Kidney (tissue), 22 donors: ENCODE data around the gene CXorf51B. TPM values are rescaled to one million over a fixed set of nuclear protein-coding genes. Genes with fewer than 3 reads are reported as not detected.
"Not testable (repeated sequence)": the region's sequence is repeated elsewhere in the genome, so short reads cannot be mapped to it uniquely, and the experiment has no call there.

Source experiments
- DNase-seq, 5 donors: peaks; one replicate each; pipeline ENCODE4 v3.0.0-alpha.2; 2013 to 2020
- FAIRE-seq: peaks from 2 replicates; lab custom pipeline; 2012; peaks lifted over from hg19 to GRCh38; lab: Jason Lieb, UNC
- H3K27ac ChIP-seq, 2 donors: one replicate each; pipeline ENCODE4 v1.7.0; 2013; ENCODE audit warnings: low read depth in 2 of 2, low read length in 2 of 2, inconsistent platforms in 1 of 2
- H3K27me3 ChIP-seq: one replicate; pipeline ENCODE4 v1.7.1; 2013; ENCODE audit warnings: low read length, inconsistent platforms; ENCODE audit not compliant: control insufficient read depth, insufficient read depth
- H3K36me3 ChIP-seq, 3 donors: one replicate each; pipeline versions ENCODE4 v1.7.0 to v1.7.1; 2013; ENCODE audit warnings: low read length in 3 of 3, control low read depth in 1 of 3, inconsistent platforms in 1 of 3; ENCODE audit not compliant: insufficient read depth in 3 of 3, control insufficient read depth in 2 of 3
- H3K4me1 ChIP-seq, 3 donors: one replicate each; pipeline versions ENCODE4 v1.7.0 to v1.7.1; 2013; ENCODE audit warnings: low read length in 3 of 3, inconsistent platforms in 1 of 3, low read depth in 1 of 3; ENCODE audit not compliant: control insufficient read depth in 2 of 3, insufficient read depth in 2 of 3
- H3K4me3 ChIP-seq, 3 donors: one replicate each; pipeline versions ENCODE4 v1.7.0 to v1.8.1; 2013; ENCODE audit warnings: low read length in 3 of 3, control low read depth in 1 of 3, inconsistent platforms in 1 of 3
- H3K9ac ChIP-seq, 3 donors: one replicate each; pipeline versions ENCODE4 v1.7.0 to v1.7.1; 2013; ENCODE audit warnings: low read length in 3 of 3, control low read depth in 1 of 3, inconsistent platforms in 1 of 3
- H3K9me3 ChIP-seq, 3 donors: one replicate each; pipeline versions ENCODE4 v1.7.0 to v1.7.1; 2013; ENCODE audit warnings: low read length in 3 of 3, control low read depth in 1 of 3, inconsistent platforms in 1 of 3; ENCODE audit not compliant: control insufficient read depth in 2 of 3, insufficient read depth in 1 of 3
- CTCF ChIP-seq: IDR thresholded peaks from 3 replicates; pipeline ENCODE4 v1.5.1; 2012; ENCODE audit warnings: mild to moderate bottlenecking, moderate library complexity, borderline replicate concordance; ENCODE audit not compliant: insufficient read depth; ENCODE audit errors: extremely low read depth
- intact Hi-C: fragments of 100-400 bp; cut with DNase I; formaldehyde crosslinking; loops from one replicate; pipeline ENCODE4 v1.11.1; 2022
- long read RNA-seq, 10 donors: library from polyadenylated mRNA in 1 of 10; unstranded in 1 of 10; transcript quantifications; one replicate each; pipeline ENCODE4 v2.0.0 and lab custom pipeline, GENCODE V29; 2021 to 2026
- polyA plus RNA-seq: library from polyadenylated mRNA; stranded (reverse); fragments of 350-450 nt; fragmentation: Illumina TruSeq; extraction: RNeasy Lipid Tissue Mini Kit (QIAGEN cat#74804); gene quantifications from one replicate; pipeline ENCODE4 v1.2.3, GENCODE V29; 2014; ENCODE audit warnings: low read depth, low replicate concordance; ENCODE audit not compliant: insufficient read depth
- total RNA-seq: library from RNA; stranded (reverse); fragmentation: NEBNext Ultra II Directional; extraction: Animal tissue kit (Norgen Biotek cat#: 25700); gene quantifications from one replicate; pipeline ENCODE4 v1.2.1, GENCODE V29; 2021
- donor health status: control.
- donor health status: control.
- donor health status: control.
- donor health status: control.
- donor health status: control.
- donor health status: DM: yes; HTN: yes; CAD: no.
- donor health status: Normal renal cell carcinoma (clear cell type).

CXorf51B gene
- total RNA-seq (not detected), polyA plus RNA-seq (not detected)
- long read RNA-seq, donor 1 = 0 reads
- long read RNA-seq, donor 2 = 0 reads
- long read RNA-seq, donor 3 = 0 reads
- long read RNA-seq, donor 4 = 0 reads
- long read RNA-seq, donor 5 = 0 reads
- long read RNA-seq, donor 6 = 0 reads
- long read RNA-seq, donor 7 = 0 reads
- long read RNA-seq, donor 8 = 0 reads
- long read RNA-seq, donor 9 = 0 reads
- long read RNA-seq, donor 10 = 0 reads

GRCh38 chrX:146809471-146809870 is at the start of gene CXorf51B:
TSS of gene CXorf51B (plus strand) at chrX:146809771. CDS start at chrX:146809792, 21 bp downstream.
- H3K9me3 ChIP-seq, intact Hi-C loops, H3K9ac ChIP-seq, H3K27ac ChIP-seq, H3K4me3 ChIP-seq, H3K27me3 ChIP-seq, FAIRE-seq, H3K4me1 ChIP-seq, DNase-seq, H3K36me3 ChIP-seq: not testable (repeated sequence)

GRCh38 chrX:146814644-146815043 is 5.1 kb downstream of the CXorf51B start, which contains the start of gene CXorf51A:
TSS of gene CXorf51A (minus strand) at chrX:146814744. CDS start at chrX:146814723, 21 bp downstream.
- H3K4me3 ChIP-seq, DNase-seq, H3K9me3 ChIP-seq, intact Hi-C loops, FAIRE-seq, H3K9ac ChIP-seq, H3K4me1 ChIP-seq, H3K36me3 ChIP-seq, H3K27me3 ChIP-seq, H3K27ac ChIP-seq: not testable (repeated sequence)

- intact Hi-C loops = no loop called here
- H3K9ac ChIP-seq = no peak overlapping the region
- H3K9me3 ChIP-seq = no peaks in the 10 kb centered on the region
- no peaks in the 10 kb centered on the region for H3K4me1 ChIP-seq
- no peak overlapping the region for H3K27ac ChIP-seq
- H3K27me3 ChIP-seq = no peaks in the 10 kb centered on the region
- no peak overlapping the region for H3K4me3 ChIP-seq
- TF ChIP-seq CTCF = no peak
- no peak for FAIRE-seq
- no peaks in the 10 kb centered on the region for H3K36me3 ChIP-seq
- peak in 1 of 5 donors; percentile 42 for DNase-seq
Measured at GRCh38 chrX:146831994-146832393, 22.4 kb downstream of the CXorf51B start.

- Histone ChIP-seq H3K9me3 (no peaks in the 10 kb centered on the region), H3K4me3 (no peak overlapping the region), H3K27me3 (no peaks in the 10 kb centered on the region), H3K36me3 (no peaks in the 10 kb centered on the region), H3K27ac (no peak overlapping the region), H3K4me1 (no peaks in the 10 kb centered on the region), H3K9ac (no peak overlapping the region)
- DNase-seq (no peak), FAIRE-seq (no peak)
- intact Hi-C loops = no loop called here
- no peak for TF ChIP-seq CTCF
Measured at GRCh38 chrX:146854281-146854680, 44.7 kb downstream of the CXorf51B start.

Other genes with a start within 250 kb of the CXorf51B start
- not detected for gene CXorf51A, start 5.0 kb downstream of the CXorf51B start, total RNA-seq
- not detected for gene CXorf51A, start 5.0 kb downstream of the CXorf51B start, polyA plus RNA-seq